ENCODE measurements around the gene ADAM22.
"Not testable (repeated sequence)": the region's sequence is repeated elsewhere in the genome, so short reads cannot be mapped to it uniquely, and the experiment has no call there.

Gene ADAM22

GRCh38 chr7:87926581-87927461 lies 7.2 kb upstream of the ADAM22 start:
- no peaks in the 10 kb centered on the region for H3K36me3 ChIP-seq (ENCODE audit: insufficient read depth, low read length)

DNA sequence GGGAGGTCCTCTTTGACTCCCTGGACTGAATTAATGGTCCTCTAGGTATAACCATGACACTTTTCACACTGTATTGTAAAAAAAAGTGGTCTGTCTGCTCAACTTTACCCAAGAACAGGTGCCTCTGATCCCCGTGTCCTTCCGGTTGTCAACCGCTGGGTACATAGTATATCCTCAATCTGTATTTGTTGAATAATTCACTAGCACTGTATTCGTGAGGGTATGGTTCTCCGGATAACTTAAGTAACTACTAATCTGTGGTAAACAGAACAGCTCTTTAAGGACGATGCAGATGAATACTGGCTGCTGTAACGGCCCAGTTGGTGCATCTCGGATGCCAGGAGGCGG lies 472 bp upstream of the ADAM22 start:
- no peaks in the 10 kb centered on the region for H3K36me3 ChIP-seq (ENCODE audit: insufficient read depth, low read length)
- H3K4me1 ChIP-seq (ENCODE audit: insufficient read depth, low read length), result no peaks in the 10 kb centered on the region
- H3K9me3 ChIP-seq (ENCODE audit: control insufficient read depth, insufficient read depth, low read length), result no peaks in the 10 kb centered on the region
- peak overlapping the region; percentile 79 for H3K9ac ChIP-seq (ENCODE audit: low read depth, low read length)

More at GRCh38 chr7:87926581-87927461, 7.2 kb upstream of the ADAM22 start:
- H3K9me3 ChIP-seq (ENCODE audit: control insufficient read depth, insufficient read depth, low read length), result no peaks in the 10 kb centered on the region
- peak overlapping the region; percentile 5 for H3K9ac ChIP-seq (ENCODE audit: low read depth, low read length)
- peaks cover 6% of the 10 kb centered on the region; the same call in 1 of the 2 replicates for H3K4me1 ChIP-seq (ENCODE audit: insufficient read depth, low read length)

GRCh38 chr7:87934699-87935383 lies 790 bp downstream of the ADAM22 start:
- H3K36me3 ChIP-seq (ENCODE audit: insufficient read depth, low read length), result no peaks in the 10 kb centered on the region
- no peaks in the 10 kb centered on the region for H3K4me1 ChIP-seq (ENCODE audit: insufficient read depth, low read length)
- H3K9me3 ChIP-seq (ENCODE audit: control insufficient read depth, insufficient read depth, low read length), result no peaks in the 10 kb centered on the region
- H3K9ac ChIP-seq (ENCODE audit: low read depth, low read length), result peak overlapping the region; percentile 79

DNA sequence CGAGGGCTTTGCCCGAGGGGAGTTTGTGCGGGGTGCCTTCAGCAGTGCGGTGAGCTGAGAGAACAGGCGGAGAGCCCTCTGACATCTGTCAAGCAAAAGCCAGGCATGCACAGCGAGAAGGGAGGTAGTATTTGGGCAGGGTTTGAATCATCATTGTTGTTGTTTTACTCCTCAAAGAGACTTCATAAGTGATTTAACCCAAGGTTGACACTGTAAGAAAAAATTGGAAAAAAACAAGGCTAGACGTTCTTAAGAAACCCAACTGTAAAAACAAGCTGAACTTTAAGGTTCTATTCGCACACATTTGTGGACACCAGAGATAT lies 1.3 kb downstream of the ADAM22 start:
- H3K9ac ChIP-seq (ENCODE audit: low read depth, low read length), result peak overlapping the region; percentile 79; the same call in 1 of the 2 replicates
- H3K9me3 ChIP-seq (ENCODE audit: control insufficient read depth, insufficient read depth, low read length), result no peaks in the 10 kb centered on the region
- no peaks in the 10 kb centered on the region for H3K4me1 ChIP-seq (ENCODE audit: insufficient read depth, low read length)
- no peaks in the 10 kb centered on the region for H3K36me3 ChIP-seq (ENCODE audit: insufficient read depth, low read length)

DNA sequence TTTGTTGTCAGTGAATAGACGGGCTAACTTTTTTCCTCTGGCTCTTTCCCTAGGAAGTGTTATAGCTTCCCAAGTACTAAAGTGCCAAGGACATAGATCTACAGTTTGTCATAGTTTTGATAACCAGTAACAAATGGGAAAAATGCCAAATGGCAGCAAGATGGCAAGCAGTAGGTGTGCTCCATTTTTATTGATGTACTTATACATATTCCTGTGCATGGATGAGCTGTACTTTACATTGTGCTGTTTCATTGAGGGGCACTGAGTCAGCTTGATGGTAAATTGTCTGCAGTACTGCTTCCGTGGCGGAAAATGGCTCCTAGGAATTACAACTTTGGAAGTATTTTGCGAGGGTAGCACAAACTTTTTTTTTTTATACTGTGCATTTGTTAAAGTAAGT lies 7.1 kb downstream of the ADAM22 start:
- Histone ChIP-seq H3K9ac (ENCODE audit: low read depth, low read length) (no peak overlapping the region), H3K36me3 (ENCODE audit: insufficient read depth, low read length) (no peaks in the 10 kb centered on the region), H3K9me3 (ENCODE audit: control insufficient read depth, insufficient read depth, low read length) (no peaks in the 10 kb centered on the region), H3K4me1 (ENCODE audit: insufficient read depth, low read length) (no peaks in the 10 kb centered on the region)

DNA sequence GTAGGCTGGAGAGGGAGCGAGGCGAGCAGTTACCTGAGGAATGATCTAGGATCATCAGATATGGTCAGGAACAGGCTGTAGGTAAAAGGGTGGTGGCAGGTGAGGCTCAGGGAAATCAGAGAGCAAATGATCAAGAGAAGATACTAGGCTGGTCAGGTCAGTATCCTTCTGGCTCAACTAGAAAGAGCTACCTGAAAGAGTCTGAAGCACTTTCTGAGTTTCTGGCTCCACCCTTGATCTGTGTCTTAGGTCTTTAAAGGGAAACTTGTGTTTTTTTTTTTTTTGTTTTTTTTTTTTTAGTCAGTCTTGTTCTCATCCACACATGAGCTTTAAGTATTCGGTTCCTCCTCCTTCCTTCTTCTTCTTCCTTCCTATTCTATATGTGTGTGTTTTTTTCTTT lies 10.5 kb downstream of the ADAM22 start:
- H3K36me3 ChIP-seq (ENCODE audit: insufficient read depth, low read length), result no peaks in the 10 kb centered on the region

DNA sequence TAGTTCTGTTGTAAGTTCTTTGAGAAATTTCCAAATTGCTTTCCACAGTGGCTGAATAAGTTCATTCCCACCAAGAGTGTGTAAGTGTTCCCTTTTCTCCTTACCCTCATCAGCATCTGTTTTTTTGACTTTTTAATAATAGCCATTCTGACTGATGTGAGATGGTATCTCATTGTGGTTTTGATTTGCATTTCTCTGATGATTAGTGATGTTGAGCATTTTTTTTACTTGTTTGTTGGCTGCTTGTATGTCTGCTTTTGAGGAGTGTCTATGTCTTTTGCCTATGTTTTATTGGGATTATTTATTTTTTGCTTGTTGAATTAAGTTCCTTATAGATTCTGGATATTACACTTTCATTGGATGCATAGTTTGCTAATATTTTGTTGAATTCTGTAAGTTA lies 11.9 kb downstream of the ADAM22 start:
- H3K4me1 ChIP-seq (ENCODE audit: insufficient read depth, low read length); H3K9ac ChIP-seq (ENCODE audit: low read depth, low read length): not testable (repeated sequence)

More for the DNA sequence above, 10.5 kb downstream of the ADAM22 start:
- Histone ChIP-seq H3K9me3 (ENCODE audit: control insufficient read depth, insufficient read depth, low read length) (no peaks in the 10 kb centered on the region), H3K9ac (ENCODE audit: low read depth, low read length) (no peak overlapping the region), H3K4me1 (ENCODE audit: insufficient read depth, low read length) (no peaks in the 10 kb centered on the region)

GRCh38 chr7:87948371-87948770 lies 14.3 kb downstream of the ADAM22 start:
- H3K9me3 ChIP-seq (ENCODE audit: control insufficient read depth, insufficient read depth, low read length), result no peaks in the 10 kb centered on the region
- no peak overlapping the region for H3K9ac ChIP-seq (ENCODE audit: low read depth, low read length)
- H3K4me1 ChIP-seq (ENCODE audit: insufficient read depth, low read length), result no peaks in the 10 kb centered on the region
- H3K36me3 ChIP-seq (ENCODE audit: insufficient read depth, low read length), result no peaks in the 10 kb centered on the region

More for the DNA sequence above, 11.9 kb downstream of the ADAM22 start:
- H3K9me3 ChIP-seq (ENCODE audit: control insufficient read depth, insufficient read depth, low read length); H3K36me3 ChIP-seq (ENCODE audit: insufficient read depth, low read length): not testable (repeated sequence)

DNA sequence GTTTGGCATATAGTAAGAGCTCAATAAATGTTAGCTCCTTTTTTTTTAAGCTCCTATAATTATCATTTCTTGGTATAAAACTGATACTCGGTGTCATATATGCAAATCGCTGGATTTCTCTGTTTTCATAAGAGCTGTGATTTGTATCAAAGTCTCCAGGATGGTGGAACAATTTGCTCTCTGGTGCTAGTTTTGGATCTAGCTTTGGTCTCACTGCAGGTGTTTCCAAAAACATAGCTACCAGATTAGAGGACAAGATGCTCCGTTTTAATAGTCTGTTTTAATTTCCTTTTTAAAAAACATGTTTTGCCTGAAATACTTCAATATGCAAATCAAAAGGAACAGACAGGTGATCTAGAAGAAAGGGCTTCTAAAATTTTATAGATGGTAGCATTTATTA lies 25.3 kb downstream of the ADAM22 start:
- H3K4me1 ChIP-seq (ENCODE audit: insufficient read depth, low read length), result no peaks in the 10 kb centered on the region
- no peak overlapping the region for H3K9ac ChIP-seq (ENCODE audit: low read depth, low read length)
- no peaks in the 10 kb centered on the region for H3K36me3 ChIP-seq (ENCODE audit: insufficient read depth, low read length)

GRCh38 chr7:87960239-87960638 lies 26.2 kb downstream of the ADAM22 start:
- Histone ChIP-seq H3K4me1 (ENCODE audit: insufficient read depth, low read length) (no peaks in the 10 kb centered on the region), H3K9me3 (ENCODE audit: control insufficient read depth, insufficient read depth, low read length) (no peaks in the 10 kb centered on the region), H3K36me3 (ENCODE audit: insufficient read depth, low read length) (no peaks in the 10 kb centered on the region), H3K9ac (ENCODE audit: low read depth, low read length) (no peak overlapping the region)

More for the DNA sequence above, 25.3 kb downstream of the ADAM22 start:
- no peaks in the 10 kb centered on the region for H3K9me3 ChIP-seq (ENCODE audit: control insufficient read depth, insufficient read depth, low read length)

GRCh38 chr7:87961754-87962153 lies 27.7 kb downstream of the ADAM22 start:
- Histone ChIP-seq H3K36me3 (ENCODE audit: insufficient read depth, low read length) (no peaks in the 10 kb centered on the region), H3K9ac (ENCODE audit: low read depth, low read length) (no peak overlapping the region), H3K9me3 (ENCODE audit: control insufficient read depth, insufficient read depth, low read length) (no peaks in the 10 kb centered on the region), H3K4me1 (ENCODE audit: insufficient read depth, low read length) (no peaks in the 10 kb centered on the region)

DNA sequence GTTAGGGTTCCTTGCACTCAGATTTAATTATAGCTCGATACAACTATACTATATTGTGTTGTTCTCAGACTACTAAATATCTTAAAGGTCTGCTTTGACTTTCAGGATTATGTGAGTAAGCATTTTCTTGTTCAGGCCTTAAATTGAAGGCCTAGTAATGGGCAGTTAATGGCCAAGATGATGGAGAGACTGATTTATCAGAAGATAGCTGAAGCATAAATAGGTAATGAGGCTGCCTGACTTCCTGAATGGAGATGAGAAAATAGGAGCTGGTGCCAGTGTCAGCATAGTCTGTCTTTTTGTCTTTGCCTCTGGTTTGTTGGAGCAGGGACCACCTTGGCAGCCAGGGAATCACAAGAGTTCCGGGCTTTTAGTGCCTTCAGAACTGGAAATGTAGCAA lies 32.2 kb downstream of the ADAM22 start:
- no peaks in the 10 kb centered on the region for H3K4me1 ChIP-seq (ENCODE audit: insufficient read depth, low read length)
- H3K9ac ChIP-seq (ENCODE audit: low read depth, low read length), result no peak overlapping the region
- H3K36me3 ChIP-seq (ENCODE audit: insufficient read depth, low read length), result no peaks in the 10 kb centered on the region
- H3K9me3 ChIP-seq (ENCODE audit: control insufficient read depth, insufficient read depth, low read length), result no peaks in the 10 kb centered on the region

- H3K36me3 ChIP-seq (ENCODE audit: insufficient read depth, low read length), result no peaks in the 10 kb centered on the region
- no peaks in the 10 kb centered on the region for H3K9me3 ChIP-seq (ENCODE audit: control insufficient read depth, insufficient read depth, low read length)
- no peaks in the 10 kb centered on the region for H3K4me1 ChIP-seq (ENCODE audit: insufficient read depth, low read length)
- H3K9ac ChIP-seq (ENCODE audit: low read depth, low read length), result no peak overlapping the region
Measured at GRCh38 chr7:87968021-87968420, 34.0 kb downstream of the ADAM22 start.

GRCh38 chr7:87982116-87982515 lies 48.1 kb downstream of the ADAM22 start:
- Histone ChIP-seq H3K36me3 (ENCODE audit: insufficient read depth, low read length) (no peaks in the 10 kb centered on the region), H3K4me1 (ENCODE audit: insufficient read depth, low read length) (no peaks in the 10 kb centered on the region; the same call in 1 of the 2 replicates), H3K9me3 (ENCODE audit: control insufficient read depth, insufficient read depth, low read length) (no peaks in the 10 kb centered on the region), H3K9ac (ENCODE audit: low read depth, low read length) (no peak overlapping the region)

DNA sequence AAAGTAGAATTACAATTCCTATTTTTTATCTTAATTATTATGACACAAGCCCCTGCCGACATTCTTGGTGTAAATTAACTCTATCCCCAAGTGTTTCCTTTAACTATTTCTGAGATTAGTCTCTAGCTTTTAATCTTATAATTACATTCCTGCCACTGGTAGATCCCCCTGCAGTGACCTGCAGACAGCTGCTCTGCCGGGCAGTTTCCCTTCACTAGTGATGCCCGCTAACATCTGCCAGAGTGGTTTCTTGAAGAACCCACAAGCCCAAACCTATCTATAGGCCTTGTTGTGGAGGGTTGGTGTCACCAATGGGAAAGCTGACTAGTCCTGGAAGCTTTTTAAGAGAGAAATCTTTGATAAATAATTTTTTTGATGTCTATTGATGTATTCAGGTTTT lies 50.0 kb downstream of the ADAM22 start:
- Histone ChIP-seq H3K36me3 (ENCODE audit: insufficient read depth, low read length) (no peaks in the 10 kb centered on the region), H3K4me1 (ENCODE audit: insufficient read depth, low read length) (no peaks in the 10 kb centered on the region; the same call in 1 of the 2 replicates), H3K9ac (ENCODE audit: low read depth, low read length) (no peak overlapping the region), H3K9me3 (ENCODE audit: control insufficient read depth, insufficient read depth, low read length) (no peaks in the 10 kb centered on the region)
